GM21825 (cell line): ENCODE data around the gene MYOZ1.
A peak's percentile ranks its signal among the peaks of the same experiment; 100 is the strongest.

Experiments used
- ATAC-seq: cut with Tn5 transposase; IDR thresholded peaks from one replicate; pipeline ENCODE4 v1.9.1; 2021; ENCODE audit warnings: mild to moderate bottlenecking, moderate library complexity; ENCODE audit not compliant: unreplicated experiment

MYOZ1 gene

DNA sequence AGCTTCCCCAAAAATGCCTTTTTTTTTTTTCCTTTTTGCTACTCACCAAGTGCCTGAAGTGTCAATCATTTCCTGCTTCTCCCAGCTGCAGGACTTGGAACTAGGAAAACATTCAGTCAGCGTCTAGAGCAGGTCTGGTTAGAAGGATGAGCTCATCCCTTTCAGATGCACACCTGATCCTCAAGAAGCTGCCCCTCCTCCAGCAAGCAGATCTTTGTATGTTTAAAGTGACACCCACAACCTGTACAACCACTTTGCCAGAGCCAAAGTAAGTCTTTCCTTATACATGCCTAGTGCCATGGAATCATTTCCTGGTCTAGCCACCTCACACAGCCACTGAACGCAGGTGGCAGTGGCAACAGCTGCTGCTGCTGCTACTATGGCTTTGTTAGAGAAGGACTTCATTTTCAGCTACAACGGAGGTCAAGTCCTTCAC lies 39.8 kb downstream of the MYOZ1 start:
- ATAC-seq = no peak

DNA sequence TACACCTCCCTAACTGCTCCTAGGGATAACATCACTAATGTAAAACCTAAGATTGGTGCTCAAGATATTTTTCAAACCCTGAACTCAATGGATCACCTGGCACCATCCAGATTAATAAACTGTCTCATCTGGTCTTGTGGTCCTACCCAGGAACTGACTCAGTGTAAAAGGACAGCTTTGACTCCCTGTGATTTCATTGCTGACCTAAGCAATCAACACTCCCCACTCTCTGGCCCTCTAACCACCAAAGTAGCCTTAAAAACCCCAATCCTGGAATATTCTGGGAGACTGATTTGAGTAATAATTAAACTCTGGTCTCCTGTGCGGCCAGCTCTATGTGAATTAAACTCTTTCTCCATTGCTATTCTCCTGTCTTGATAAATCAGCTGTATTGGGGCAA lies 43.9 kb downstream of the MYOZ1 start:
- no peak for ATAC-seq

DNA sequence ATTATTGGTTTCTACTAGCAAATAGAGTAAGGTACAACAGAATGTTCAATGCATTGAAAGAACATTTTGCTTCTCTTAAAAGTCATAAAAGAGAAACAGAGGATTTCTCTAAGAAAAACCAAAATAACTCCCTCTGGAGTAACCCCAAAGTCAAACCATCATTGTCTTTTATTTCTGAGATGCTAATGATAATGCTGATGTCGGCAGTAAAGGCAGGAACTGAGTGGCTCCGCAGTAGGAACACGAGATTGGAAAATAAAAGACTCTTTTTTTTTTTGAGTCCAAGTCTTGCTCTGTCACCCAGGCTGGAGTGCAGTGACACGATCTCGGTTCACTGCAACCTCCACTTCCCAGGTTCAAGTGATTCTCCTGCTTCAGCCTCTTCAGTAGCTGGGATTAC lies 47.5 kb downstream of the MYOZ1 start:
- no peak for ATAC-seq

DNA sequence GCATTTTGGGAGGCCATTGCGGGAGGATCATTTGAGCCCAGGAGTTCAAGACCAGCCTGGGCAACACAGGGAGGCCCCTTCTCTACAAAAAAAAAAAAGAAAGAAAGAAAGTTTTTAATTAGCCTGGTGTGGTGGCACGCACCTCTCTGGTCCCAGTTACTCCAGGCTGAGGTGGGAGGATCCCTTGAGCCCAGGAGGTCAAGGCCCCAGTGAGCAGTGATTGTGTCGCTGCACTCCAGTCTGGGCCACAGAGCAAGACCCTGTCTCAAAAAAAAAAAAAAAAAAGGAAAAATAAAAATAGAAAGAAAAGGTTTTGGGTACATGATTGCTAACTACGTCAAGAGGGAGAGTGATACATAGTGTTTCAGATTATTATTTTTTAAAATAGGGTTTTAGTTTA lies 48.2 kb downstream of the MYOZ1 start:
- no peak for ATAC-seq

DNA sequence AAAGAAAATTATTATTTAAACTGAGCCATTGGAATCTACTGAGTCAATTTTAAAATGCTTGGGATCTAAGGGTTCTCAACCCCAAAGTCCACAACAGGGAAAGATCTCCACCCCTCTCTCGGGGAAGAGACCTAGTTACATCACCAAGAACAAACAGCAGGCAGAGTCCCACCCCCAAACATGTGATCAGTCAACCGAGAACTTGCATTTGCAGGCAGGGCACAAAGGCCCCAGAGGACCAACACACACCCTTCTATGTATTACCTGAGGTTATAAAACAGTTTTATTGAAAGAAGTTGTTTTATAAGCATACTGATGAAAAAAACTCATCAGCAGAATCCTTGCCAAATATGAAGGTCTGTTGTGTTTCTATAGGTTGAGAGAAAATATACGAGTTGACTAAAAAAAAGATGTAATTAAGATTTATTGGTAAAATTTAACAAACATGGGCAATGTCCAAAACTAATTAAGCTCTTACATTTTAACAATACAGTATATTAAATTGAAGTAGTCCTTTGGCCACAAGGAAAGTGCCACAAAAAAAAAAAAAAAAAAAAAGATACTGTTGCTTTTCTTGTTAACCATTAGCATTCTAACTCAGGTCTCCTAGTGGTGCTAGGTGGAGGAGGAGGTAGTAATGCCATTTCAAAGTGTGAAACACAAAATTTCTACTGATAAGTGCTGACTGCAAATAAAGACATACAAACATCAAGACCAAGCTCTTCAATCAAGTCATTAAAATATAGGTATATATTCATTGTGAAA lies 49.2 kb downstream of the MYOZ1 start:
- peak; percentile 62 for ATAC-seq

DNA sequence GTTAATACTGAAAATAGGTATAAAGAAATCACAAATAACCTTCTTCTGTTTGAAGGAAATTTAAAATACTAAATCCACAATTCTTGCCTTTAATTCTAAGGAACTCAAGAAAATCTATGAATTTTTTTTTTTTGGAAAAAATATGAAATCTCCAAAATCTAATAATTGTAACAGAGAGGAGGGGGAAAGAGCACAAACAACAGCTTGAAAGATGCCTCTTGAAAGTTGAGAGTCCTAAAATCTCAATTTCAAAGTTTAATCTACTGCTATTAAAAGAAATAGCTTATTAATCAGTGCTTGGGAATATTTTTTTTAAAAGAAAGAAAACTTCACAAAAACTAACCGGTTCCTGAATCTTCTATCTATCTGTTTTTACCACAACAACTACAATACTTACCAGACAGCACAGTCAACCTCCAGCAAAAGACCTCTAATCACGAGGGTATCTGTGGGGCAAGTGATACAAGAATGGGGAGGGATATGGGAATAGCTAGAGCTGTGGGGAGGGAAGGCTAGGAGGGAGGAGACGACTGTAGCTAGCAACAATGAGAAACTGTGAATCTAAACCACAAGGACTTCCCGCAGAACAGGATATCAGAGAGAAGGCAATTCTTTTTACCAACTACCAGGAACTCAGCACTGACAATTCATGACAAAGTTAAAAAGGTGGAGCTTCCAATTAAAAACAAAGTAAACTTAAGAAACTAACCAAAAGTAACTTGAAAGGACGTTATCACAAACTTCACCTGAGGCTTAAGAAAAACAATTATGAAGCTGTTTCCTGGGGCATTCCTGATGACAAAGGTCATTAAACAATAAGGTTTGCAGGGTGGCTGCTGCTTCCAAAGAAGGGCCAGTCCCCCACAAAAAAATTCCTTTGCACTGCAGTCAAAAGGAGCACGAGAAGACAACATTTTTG lies 50.1 kb downstream of the MYOZ1 start, which contains the start of gene USP54:
TSS of gene USP54 (minus strand) at position 462 of the 919 bp plus-strand sequence. CDS start 15,684 bp downstream, outside the sequence.
- ATAC-seq = no peak

DNA sequence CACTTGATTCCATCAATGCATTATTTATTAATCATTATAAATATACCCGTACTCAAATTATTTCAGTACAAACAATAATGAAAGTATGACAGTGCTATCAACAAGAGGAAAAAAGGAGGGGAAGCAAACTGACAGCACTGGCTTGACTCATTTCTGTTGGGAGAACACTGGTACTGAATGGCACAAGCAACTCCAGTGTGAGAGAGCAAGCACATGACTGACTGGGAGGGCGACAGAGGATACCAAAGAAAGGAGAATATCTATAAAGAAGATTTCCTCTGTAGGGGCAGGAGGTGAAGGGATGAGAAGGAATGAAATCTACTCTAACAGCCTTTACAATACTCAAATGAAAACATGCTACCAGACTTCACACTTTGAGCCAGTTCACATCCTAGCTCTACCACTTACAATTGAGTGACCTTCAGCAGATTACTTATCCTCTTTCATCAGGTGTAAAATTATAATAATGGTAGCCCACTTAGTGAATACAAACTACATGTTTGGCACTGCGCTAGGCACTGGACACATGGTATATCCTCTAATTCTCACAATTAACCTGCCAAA lies 51.6 kb downstream of the MYOZ1 start:
- ATAC-seq = no peak

DNA sequence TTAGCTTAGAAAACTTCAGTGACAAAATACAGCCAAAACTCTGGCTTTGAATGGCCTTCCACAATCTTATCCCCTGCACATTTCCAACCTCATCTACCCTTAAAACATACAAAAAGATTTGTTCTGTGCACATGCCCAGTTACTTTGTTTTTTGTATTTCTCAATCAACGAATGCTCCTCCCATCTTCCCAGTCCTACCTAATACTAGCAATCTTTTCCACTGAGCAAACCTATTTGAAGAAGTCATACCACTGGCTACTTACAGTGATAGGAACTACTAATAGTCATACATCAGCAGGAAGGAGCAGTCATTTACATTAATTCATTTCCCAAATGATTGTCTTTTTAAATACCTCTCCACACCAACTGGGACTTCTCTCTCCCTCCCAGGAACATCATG lies 52.6 kb downstream of the MYOZ1 start:
- no peak for ATAC-seq

DNA sequence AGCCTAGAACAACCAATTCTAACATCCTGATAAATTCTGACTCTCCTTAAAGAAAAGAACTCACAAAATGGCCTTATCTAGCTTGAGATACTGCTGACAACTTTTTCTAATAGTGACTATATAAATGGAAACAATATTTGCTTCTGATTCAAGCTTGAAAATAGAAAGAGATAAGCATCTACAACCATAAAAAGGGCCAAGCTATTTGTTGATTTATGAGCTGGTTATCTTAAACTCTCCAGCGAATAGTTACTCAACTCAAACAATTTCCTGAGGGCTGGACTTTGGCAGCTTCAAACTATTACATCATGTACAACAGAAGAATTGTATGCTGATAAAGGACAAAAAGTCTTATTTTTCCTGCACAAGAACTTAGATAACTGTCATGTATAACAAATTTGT lies 54.7 kb downstream of the MYOZ1 start:
- ATAC-seq = no peak

DNA sequence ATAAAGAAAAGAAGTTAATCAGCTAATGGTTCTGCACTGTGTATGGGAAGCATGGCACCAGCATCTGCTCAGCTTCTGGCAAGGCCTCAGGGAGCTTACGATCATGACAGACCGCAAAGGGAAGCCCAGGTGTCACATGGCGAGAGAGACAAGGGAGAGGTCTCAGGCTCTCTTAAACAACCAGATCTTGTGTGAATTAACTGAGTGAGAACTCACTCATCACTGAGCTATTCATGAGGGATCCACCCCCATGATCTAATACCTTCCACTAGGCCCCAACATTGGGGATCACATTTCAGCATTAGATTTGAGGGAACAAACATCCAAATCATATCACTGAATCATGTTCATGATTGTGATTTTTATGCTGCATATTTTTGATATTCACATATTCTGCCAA lies 55.9 kb downstream of the MYOZ1 start:
- ATAC-seq = no peak

DNA sequence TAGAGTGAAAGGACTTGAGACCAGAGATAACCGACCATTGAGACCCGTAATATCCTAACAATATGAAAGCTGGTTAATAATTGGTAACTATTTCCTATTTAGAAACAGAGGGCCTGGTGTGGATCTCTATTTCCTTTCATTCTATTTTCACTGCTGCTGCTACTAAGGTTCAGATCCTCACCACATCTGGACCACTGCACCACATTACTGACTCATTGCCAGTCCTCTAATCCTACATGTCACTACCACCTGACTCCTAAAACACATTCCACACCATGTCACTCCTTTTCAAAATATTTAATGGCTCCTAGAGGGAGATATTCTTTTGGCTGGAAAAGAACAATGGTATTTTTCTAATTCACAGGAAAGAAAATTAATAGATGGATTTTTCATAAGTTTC lies 56.5 kb downstream of the MYOZ1 start:
- no peak for ATAC-seq

DNA sequence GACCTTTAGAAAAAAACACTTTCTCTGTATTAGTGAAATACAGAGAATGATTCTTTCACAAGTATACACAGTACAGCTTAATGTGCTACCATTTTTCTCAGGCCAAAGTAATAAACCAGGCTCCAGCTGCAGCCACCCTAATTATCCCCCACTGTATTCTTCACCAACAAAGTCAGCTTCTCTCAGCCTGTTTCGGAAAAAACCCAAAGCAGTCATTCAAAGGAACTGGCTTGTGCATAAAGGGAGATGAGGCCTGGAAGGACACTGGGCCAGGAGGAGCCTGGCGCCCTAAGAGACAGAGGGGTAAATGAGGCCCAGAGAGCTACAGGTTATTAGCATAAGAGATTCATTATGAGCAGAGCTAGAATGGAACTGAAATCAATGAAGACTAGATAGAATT lies 59.4 kb downstream of the MYOZ1 start:
- no peak for ATAC-seq
